ENCODE results near the gene NQO2. TPM values are rescaled to one million over a fixed set of nuclear protein-coding genes. Genes with fewer than 3 reads are reported as not detected.

The NQO2 gene
- total and polyA plus RNA-seq, 10 of the 15 experiments (the other 5 are each of a cell fraction or from before 2014, with no cell fraction given) = 0.55 to 2.6 (median 0.80) TPM

GRCh38 chr6:2989332-2990247 is 10.1 kb upstream of the NQO2 start (continued):
- TF ChIP-seq PRDM15 (CRISPR knock-in tag; IDR thresholded peaks at IDR 0.05) (no peak), CREB1 (IDR thresholded peaks at IDR 0.05; ENCODE audit: low read depth) (no peak), STAT1 (conservative IDR thresholded peaks at IDR 0.05) (no peak), ETV6 (conservative IDR thresholded peaks at IDR 0.05 in 1 of 2, IDR thresholded peaks at IDR 0.05 in 1 of 2; ENCODE audit: borderline replicate concordance in 1 of 2, low read depth in 1 of 2) (no peak), NR2C2 (IDR thresholded peaks at IDR 0.05; ENCODE audit: borderline replicate concordance, control insufficient read depth, insufficient read length, low read depth) (no peak), MTA2 (IDR thresholded peaks at IDR 0.05; ENCODE audit: low read depth) (0 out of 2 replicates have a peak, but pooled peaks have one; percentile 43), IRF5 (IDR thresholded peaks at IDR 0.05; ENCODE audit: borderline replicate concordance) (no peak), IKZF1 (conservative IDR thresholded peaks at IDR 0.05) (peak; percentile 50), MYB (IDR thresholded peaks at IDR 0.05; ENCODE audit: borderline replicate concordance, low read depth, low read length) (no peak), FOS (IDR thresholded peaks at IDR 0.05; ENCODE audit: borderline replicate concordance, extremely low read depth, insufficient read length) (no peak), HDAC2 (IDR thresholded peaks at IDR 0.05) (no peak), IKZF2 (IDR thresholded peaks at IDR 0.05) (peak; percentile 72 to 83), TCF3 (IDR thresholded peaks at IDR 0.05; ENCODE audit: borderline replicate concordance, insufficient read depth, low read depth, low read length) (no peak), IRF3 (IDR thresholded peaks at IDR 0.05) (0 out of 2 replicates have a peak, but pooled peaks have one; percentile 37), ZNF207 (IDR thresholded peaks at IDR 0.05; ENCODE audit: borderline replicate concordance) (peak; percentile 77), MEF2B (IDR thresholded peaks at IDR 0.05; ENCODE audit: partially characterized antibody, poor library complexity, severe bottlenecking) (peak; percentile 63), MYC (IDR thresholded peaks at IDR 0.05; ENCODE audit: insufficient read depth, insufficient read length, insufficient replicate concordance, low read length, severe bottlenecking) (no peak), EZH2 (IDR thresholded peaks at IDR 0.05; ENCODE audit: borderline replicate concordance, control insufficient read depth, low read depth, low read length) (peak; percentile 86; the same call in 1 of the 2 replicates), PAX5 (IDR thresholded peaks at IDR 0.05; ENCODE audit: borderline replicate concordance, low read depth, low read length) (no peak), POLR2AphosphoS2 (IDR thresholded peaks at IDR 0.05; ENCODE audit: low read depth, low read length) (no peak), ATF3 (IDR thresholded peaks at IDR 0.05; ENCODE audit: borderline replicate concordance, extremely low read depth, low read depth, low read length) (no peak), POLR2AphosphoS5 (IDR thresholded peaks at IDR 0.05; ENCODE audit: low read length) (peak; percentile 85)
